ENCODE measurements around the gene RMI2. TPM values are rescaled to one million over a fixed set of nuclear protein-coding genes. Genes with fewer than 3 reads are reported as not detected.

RMI2 gene
- total RNA-seq, 4 donors from 2014 or later = 2.3 to 6.6 (median 3.5) TPM

DNA sequence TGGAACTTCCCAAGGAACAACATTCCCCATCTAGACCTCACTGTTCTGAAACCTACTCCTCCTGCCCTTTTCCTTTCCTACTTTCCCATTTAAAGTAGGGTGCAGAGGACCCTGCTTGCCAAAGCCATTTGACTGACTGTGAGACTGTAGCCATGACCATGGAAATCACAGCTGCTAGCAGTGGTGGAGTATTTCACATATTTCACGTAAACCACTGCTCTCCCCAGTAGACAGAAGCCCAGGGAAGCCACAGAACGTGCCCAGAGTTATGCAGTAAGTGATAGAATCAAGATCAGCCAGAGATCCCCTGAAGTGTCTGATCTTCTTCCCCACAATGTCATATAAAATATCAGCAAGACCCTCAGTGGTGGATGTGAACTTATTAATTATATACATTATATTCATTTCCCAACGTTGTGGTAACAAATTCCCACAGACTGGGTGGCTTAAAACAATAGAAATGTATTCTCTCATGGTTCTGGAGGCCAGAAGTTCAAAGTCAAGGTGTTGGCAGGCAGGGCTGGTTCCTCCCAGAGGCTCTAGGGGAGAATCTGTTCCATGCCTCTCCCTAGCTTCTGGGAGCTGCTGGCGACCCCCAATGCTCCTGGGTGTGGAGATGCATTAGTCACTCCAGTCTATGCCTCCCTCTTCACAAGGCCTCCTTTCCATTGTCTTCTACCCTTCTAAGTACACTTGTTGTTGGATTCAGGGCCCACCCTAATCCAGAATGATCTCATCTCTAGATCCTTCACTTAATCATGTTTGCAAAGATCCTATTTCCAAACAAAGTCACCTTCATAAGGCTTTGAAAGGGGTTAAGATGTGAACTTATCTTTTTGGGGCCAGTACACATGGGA is 43.4 kb upstream of the RMI2 start:
- H3K27ac ChIP-seq = no peak overlapping the region
- H3K4me1 ChIP-seq = peaks cover 4 to 21% (median 14%) of the 10 kb centered on the region in 4 donors
- H3K9me3 ChIP-seq = no peaks in the 10 kb centered on the region
- no peaks in the 10 kb centered on the region for H3K36me3 ChIP-seq
- no peak for DNase-seq
- no peaks in the 10 kb centered on the region for H3K27me3 ChIP-seq
- no peak for TF ChIP-seq POLR2A (IDR thresholded peaks at IDR 0.05)
- TF ChIP-seq, protein P1, sequence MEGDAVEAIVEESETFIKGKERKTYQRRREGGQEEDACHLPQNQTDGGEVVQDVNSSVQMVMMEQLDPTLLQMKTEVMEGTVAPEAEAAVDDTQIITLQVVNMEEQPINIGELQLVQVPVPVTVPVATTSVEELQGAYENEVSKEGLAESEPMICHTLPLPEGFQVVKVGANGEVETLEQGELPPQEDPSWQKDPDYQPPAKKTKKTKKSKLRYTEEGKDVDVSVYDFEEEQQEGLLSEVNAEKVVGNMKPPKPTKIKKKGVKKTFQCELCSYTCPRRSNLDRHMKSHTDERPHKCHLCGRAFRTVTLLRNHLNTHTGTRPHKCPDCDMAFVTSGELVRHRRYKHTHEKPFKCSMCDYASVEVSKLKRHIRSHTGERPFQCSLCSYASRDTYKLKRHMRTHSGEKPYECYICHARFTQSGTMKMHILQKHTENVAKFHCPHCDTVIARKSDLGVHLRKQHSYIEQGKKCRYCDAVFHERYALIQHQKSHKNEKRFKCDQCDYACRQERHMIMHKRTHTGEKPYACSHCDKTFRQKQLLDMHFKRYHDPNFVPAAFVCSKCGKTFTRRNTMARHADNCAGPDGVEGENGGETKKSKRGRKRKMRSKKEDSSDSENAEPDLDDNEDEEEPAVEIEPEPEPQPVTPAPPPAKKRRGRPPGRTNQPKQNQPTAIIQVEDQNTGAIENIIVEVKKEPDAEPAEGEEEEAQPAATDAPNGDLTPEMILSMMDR (IDR thresholded peaks at IDR 0.05) = no peak
- H3K4me3 ChIP-seq = no peak overlapping the region

DNA sequence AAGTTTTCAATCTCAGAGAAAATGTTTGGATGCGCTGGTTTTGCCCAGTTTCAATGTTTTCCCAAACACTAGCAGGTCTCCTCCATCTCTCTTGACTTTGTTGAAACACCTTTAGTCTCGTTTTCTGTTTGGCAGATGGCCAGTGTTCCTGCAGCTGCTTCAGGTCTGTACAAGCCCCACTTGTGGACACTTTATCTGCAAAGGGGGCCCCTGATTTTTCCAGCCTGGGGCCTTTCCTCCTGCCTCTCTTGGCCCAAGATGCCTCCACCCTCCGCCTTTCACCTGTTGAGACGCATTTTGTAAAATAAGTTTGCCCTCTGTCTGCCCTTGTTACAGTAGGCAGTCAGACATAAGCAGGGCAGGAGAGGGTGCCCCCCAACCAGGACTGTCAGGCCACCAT is 42.3 kb upstream of the RMI2 start:
- Histone ChIP-seq H3K36me3 (no peaks in the 10 kb centered on the region), H3K27me3 (no peaks in the 10 kb centered on the region), H3K4me1 (peaks cover 0 to 18% (median 7%) of the 10 kb centered on the region in 4 donors), H3K4me3 (no peak overlapping the region), H3K9me3 (no peaks in the 10 kb centered on the region), H3K27ac (no peak overlapping the region)
- no peak for DNase-seq
- TF ChIP-seq, protein P1 (IDR thresholded peaks at IDR 0.05) = no peak
- TF ChIP-seq POLR2A (IDR thresholded peaks at IDR 0.05) = no peak

DNA sequence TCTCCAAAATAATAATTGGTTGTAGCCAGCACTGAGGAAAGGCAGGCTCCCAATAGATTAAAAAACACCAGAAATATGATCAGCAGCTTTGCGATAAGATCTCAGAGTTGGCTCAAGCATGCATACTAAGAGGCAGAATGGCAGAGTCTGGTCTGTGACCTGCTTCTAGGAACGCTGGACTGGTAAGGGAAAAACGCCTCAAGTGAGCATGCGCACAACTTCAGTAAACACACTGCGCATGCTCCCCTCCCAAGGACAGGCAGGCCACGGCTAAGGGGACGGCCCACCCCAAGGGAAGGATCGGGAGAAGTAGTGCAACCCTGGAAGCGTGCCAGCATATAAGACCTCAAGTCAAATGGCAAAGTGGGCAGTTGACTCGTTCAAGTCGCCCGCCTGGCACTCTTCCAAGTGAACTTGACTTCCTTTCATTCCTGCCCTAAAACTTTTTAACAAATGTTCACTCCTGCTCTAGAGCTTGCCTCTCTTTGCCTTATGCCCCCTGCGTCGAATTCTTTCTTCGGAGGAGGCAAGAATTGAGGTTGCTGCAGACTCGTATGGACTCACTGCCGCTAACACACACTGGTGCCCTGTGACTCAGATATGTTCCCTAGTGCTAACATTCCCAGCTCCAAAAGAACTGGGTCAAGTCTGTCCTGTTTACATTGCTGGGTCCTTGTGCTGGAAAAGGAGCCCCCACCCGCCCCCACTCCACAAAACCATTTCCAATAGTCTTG is 41.7 kb upstream of the RMI2 start:
- Histone ChIP-seq H3K27ac (no peak overlapping the region), H3K36me3 (no peaks in the 10 kb centered on the region), H3K27me3 (no peaks in the 10 kb centered on the region), H3K4me3 (no peak overlapping the region), H3K4me1 (peaks cover 0 to 17% (median 7%) of the 10 kb centered on the region in 4 donors), H3K9me3 (no peaks in the 10 kb centered on the region)
- no peak for DNase-seq
- TF ChIP-seq POLR2A (IDR thresholded peaks at IDR 0.05) = no peak
- TF ChIP-seq, protein P1 (IDR thresholded peaks at IDR 0.05) = no peak

DNA sequence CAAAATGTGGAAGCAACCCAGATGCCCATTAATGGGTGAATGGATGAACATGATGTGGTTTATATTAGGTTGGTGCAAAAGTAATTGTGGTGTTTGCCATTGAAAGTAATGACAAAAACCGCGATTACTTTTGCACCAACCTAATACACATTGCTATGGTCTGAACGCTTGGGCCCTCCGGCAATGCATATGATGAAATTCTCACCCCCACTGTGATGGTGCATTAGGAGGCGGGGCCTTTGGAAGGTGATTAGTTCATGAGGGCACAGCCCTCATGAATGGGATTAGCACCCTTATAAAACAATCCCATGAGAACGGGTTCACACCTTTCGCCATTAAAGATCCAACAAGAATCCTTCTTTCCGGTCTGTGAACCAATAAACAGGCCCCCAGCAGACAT is 38.9 kb upstream of the RMI2 start:
- DNase-seq = no peak
- no peak for TF ChIP-seq POLR2A (IDR thresholded peaks at IDR 0.05)
- TF ChIP-seq, protein P1 (IDR thresholded peaks at IDR 0.05) = no peak
- H3K27ac ChIP-seq = no peak overlapping the region

DNA sequence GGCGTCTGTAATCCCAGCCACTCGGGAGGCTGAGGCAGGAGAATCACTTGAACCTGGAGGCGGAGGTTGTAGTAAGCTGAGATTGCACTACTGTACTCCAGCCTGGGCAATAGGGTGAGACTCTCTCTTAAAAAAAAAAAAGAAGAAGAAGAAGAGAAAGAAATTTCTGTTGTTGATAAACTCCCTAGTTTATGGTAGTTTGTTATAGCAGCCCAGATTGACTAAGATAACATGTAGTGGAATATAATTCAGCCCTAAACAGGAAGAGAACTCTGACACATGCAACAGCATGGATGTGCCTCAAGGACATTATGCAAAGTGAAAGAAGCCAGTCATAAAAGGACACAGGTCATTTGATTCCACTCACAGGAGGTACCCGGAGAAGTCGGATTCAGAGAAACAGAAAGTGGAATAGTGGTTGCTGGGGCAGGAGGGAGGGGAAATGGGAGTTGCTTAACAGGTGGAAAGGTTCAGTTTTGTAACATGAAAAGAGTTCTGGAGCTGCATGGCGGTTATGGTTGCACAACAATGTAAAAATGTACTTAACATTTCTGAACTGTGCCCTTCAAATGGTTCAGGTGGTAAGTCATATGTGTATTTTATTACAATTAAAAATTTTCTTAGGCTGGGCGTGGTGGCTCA is 38.1 kb upstream of the RMI2 start:
- peak overlapping the region in 2 of 4 donors; percentile 46 to 83 for H3K27ac ChIP-seq
- H3K4me1 ChIP-seq = peaks cover 0 to 20% (median 12%) of the 10 kb centered on the region in 4 donors
- DNase-seq = no peak
- TF ChIP-seq, protein P1 (IDR thresholded peaks at IDR 0.05) = no peak
- no peak for TF ChIP-seq POLR2A (IDR thresholded peaks at IDR 0.05)
- H3K4me3 ChIP-seq = no peak overlapping the region
- no peaks in the 10 kb centered on the region for H3K27me3 ChIP-seq
- H3K9me3 ChIP-seq = no peaks in the 10 kb centered on the region
- H3K36me3 ChIP-seq = no peaks in the 10 kb centered on the region

More for the DNA sequence above, 38.9 kb upstream of the RMI2 start:
- no peaks in the 10 kb centered on the region for H3K9me3 ChIP-seq
- no peaks in the 10 kb centered on the region for H3K27me3 ChIP-seq
- peaks cover 0 to 16% (median 8%) of the 10 kb centered on the region in 4 donors for H3K4me1 ChIP-seq
- H3K4me3 ChIP-seq = no peak overlapping the region
- H3K36me3 ChIP-seq = no peaks in the 10 kb centered on the region
